SKM-1 (cell line): ENCODE results near the gene ZFYVE28.
"Not testable (repeated sequence)": the region's sequence is repeated elsewhere in the genome, so short reads cannot be mapped to it uniquely, and the experiment has no call there.

ENCODE experiments used
- DNase-seq: peaks from one replicate; lab custom pipeline; 2025; ENCODE audit not compliant: unreplicated experiment; lab: John Stamatoyannopoulos, UW

The ZFYVE28 gene

GRCh38 chr4:2231082-2231481, 187.4 kb downstream of the ZFYVE28 start:
- DNase-seq = no peak

- no peak for DNase-seq
Measured at GRCh38 chr4:2226261-2226660, 192.2 kb downstream of the ZFYVE28 start.

GRCh38 chr4:2222838-2223237, 195.6 kb downstream of the ZFYVE28 start:
- DNase-seq = no peak

- DNase-seq = not testable (repeated sequence)
Measured at GRCh38 chr4:2221378-2221777, 197.1 kb downstream of the ZFYVE28 start.

GRCh38 chr4:2220016-2220630, 198.3 kb downstream of the ZFYVE28 start:
- peak; percentile 72 for DNase-seq
